ENCODE measurements around the gene UTS2B. TPM values are rescaled to one million over a fixed set of nuclear protein-coding genes. Genes with fewer than 3 reads are reported as not detected.

The UTS2B gene
- total RNA-seq, 4 donors from 2014 or later: 0.38 TPM; not detected in 3

- no peaks in the 10 kb centered on the region for H3K36me3 ChIP-seq
- WGBS, 2 donors: 83% methylated on average over 4 of the region's 4 CpGs
- TF ChIP-seq CTCF (IDR thresholded peaks at IDR 0.05) (no peak), POLR2A (IDR thresholded peaks at IDR 0.05) (no peak)
- no peak overlapping the region for H3K4me3 ChIP-seq
- intact Hi-C loops (cut with DNase I): no loop called here
- no peaks in the 10 kb centered on the region for H3K27me3 ChIP-seq
- no peaks in the 10 kb centered on the region for H3K9me3 ChIP-seq
- peaks cover 11 to 72% (median 43%) of the 10 kb centered on the region in 3 donors for H3K4me1 ChIP-seq
- no peak overlapping the region for H3K27ac ChIP-seq
- DNase-seq: no peak
Measured at GRCh38 chr3:191334346-191334893, 4.1 kb upstream of the UTS2B start.

GRCh38 chr3:191333298-191333880, 3.1 kb upstream of the UTS2B start:
- TF ChIP-seq CTCF (IDR thresholded peaks at IDR 0.05) (no peak), POLR2A (IDR thresholded peaks at IDR 0.05) (no peak)
- intact Hi-C loops (cut with DNase I): no loop called here
- WGBS, 2 donors: 84 to 86% methylated on average over 3 of the region's 3 CpGs
- H3K27ac ChIP-seq: no peak overlapping the region
- no peaks in the 10 kb centered on the region for H3K9me3 ChIP-seq
- no peaks in the 10 kb centered on the region for H3K36me3 ChIP-seq
- no peaks in the 10 kb centered on the region for H3K27me3 ChIP-seq
- no peak for DNase-seq
- H3K4me1 ChIP-seq: peaks cover 11 to 70% (median 34%) of the 10 kb centered on the region in 3 donors
- H3K4me3 ChIP-seq: no peak overlapping the region

GRCh38 chr3:191331388-191331787, 1.1 kb upstream of the UTS2B start:
- 37 to 54% methylated on average over 3 of the region's 3 CpGs for WGBS, 2 donors
- Histone ChIP-seq H3K27ac (peak overlapping the region in 3 of 4 donors; percentile 91 to 97 (median 95)), H3K36me3 (no peaks in the 10 kb centered on the region), H3K9me3 (no peaks in the 10 kb centered on the region), H3K27me3 (no peaks in the 10 kb centered on the region), H3K4me1 (peaks cover 7 to 54% (median 21%) of the 10 kb centered on the region in 3 donors), H3K4me3 (peak overlapping the region in 3 of 4 donors; percentile 84 to 98 (median 91))
- DNase-seq: no peak
- intact Hi-C loops (cut with DNase I): no loop called here
- TF ChIP-seq POLR2A (IDR thresholded peaks at IDR 0.05) (no peak), CTCF (IDR thresholded peaks at IDR 0.05) (no peak)

GRCh38 chr3:191330530-191331048, 263 bp upstream of the UTS2B start:
- Histone ChIP-seq H3K36me3 (no peaks in the 10 kb centered on the region), H3K4me1 (peaks cover 7 to 54% (median 21%) of the 10 kb centered on the region in 3 donors), H3K4me3 (peak overlapping the region; percentile 71 to 98 (median 88)), H3K27me3 (no peaks in the 10 kb centered on the region), H3K9me3 (no peaks in the 10 kb centered on the region), H3K27ac (peak overlapping the region; percentile 83 to 97 (median 93))
- TF ChIP-seq POLR2A (IDR thresholded peaks at IDR 0.05): no peak
- no peak for TF ChIP-seq CTCF (IDR thresholded peaks at IDR 0.05)
- WGBS, 2 donors: 14 to 18% methylated on average over 11 of the region's 11 CpGs
- no peak for DNase-seq
- intact Hi-C loops (cut with DNase I): no loop called here

- Histone ChIP-seq H3K27ac (peak within 1 kb of the TSS; percentile 83 to 97 (median 93)), H3K27me3 (no peaks in the 10 kb centered on the region), H3K9me3 (no peaks in the 10 kb centered on the region), H3K4me1 (peaks cover 7 to 47% (median 21%) of the 10 kb centered on the region in 3 donors), H3K4me3 (peak within 1 kb of the TSS; percentile 71 to 98 (median 88)), H3K36me3 (no peaks in the 10 kb centered on the region)
- peak; percentile 26 for DNase-seq
- 2% methylated on average over 3 to 15 of the region's 63 CpGs for WGBS, 2 donors
- TF ChIP-seq POLR2A (IDR thresholded peaks at IDR 0.05) (peak in 2 of 4 donors; percentile 64 to 74), CTCF (IDR thresholded peaks at IDR 0.05) (peak in 1 of 6 experiments; percentile 10)
- intact Hi-C loops (cut with DNase I): no loop called here
Measured at GRCh38 chr3:191328962-191329653, 1.2 kb downstream of the UTS2B start, which contains the start of gene CCDC50. CCDC50 (plus strand) TSS chr3:191329394; CDS start chr3:191329675, 281 bp downstream.
